Stimulated activated naive CD8-positive, alpha-beta T cell treated with anti-CD3 and anti-CD28 coated beads, Interleukin-15, amount 100 ng/mL, for 72 hours (primary cell): ENCODE measurements around the gene TPH1.
"Not testable (repeated sequence)": the region's sequence is repeated elsewhere in the genome, so short reads cannot be mapped to it uniquely, and the experiment has no call there.

Experiments
- ATAC-seq: fragments of 150-1000 bp; cut with Tn5 transposase; 2 replicates; pipeline ENCODE4 v1.10.0; 2021; ENCODE audit warnings: mild to moderate bottlenecking, moderate library complexity
- DNase-seq, 2 donors: peaks; one replicate each; pipeline ENCODE4 v3.0.0; 2021 to 2022
- H3K27ac Mint-ChIP-seq, 2 donors: one replicate each; pipeline ENCODE4 v1.8.0; 2022; ENCODE audit warnings: mild to moderate bottlenecking in 2 of 2, mixed read lengths in 2 of 2, moderate library complexity in 2 of 2
- H3K27me3 Mint-ChIP-seq: one replicate; pipeline ENCODE4 v1.8.0; 2022; ENCODE audit warnings: mixed read lengths
- H3K4me1 Mint-ChIP-seq: one replicate; pipeline ENCODE4 v1.8.0; 2022; ENCODE audit warnings: mild to moderate bottlenecking, mixed read lengths
- H3K4me3 Mint-ChIP-seq, 2 donors: one replicate each; pipeline ENCODE4 v1.8.0; 2022; ENCODE audit warnings: mild to moderate bottlenecking in 2 of 2, mixed read lengths in 2 of 2, moderate library complexity in 1 of 2
- H3K9me3 Mint-ChIP-seq, 2 donors: one replicate each; pipeline ENCODE4 v1.8.0; 2022; ENCODE audit warnings: mixed read lengths in 2 of 2

Gene TPH1

GRCh38 chr11:18010977-18011586 lies 35.0 kb downstream of the TPH1 start:
- DNase-seq (no peak), ATAC-seq (no peak)
- Mint-ChIP-seq H3K4me3 (no peak overlapping the region), H3K9me3 (no peaks in the 10 kb centered on the region), H3K4me1 (peaks cover 47% of the 10 kb centered on the region), H3K27me3 (no peaks in the 10 kb centered on the region), H3K27ac (no peak overlapping the region)

- Mint-ChIP-seq H3K4me3 (no peak overlapping the region), H3K9me3 (no peaks in the 10 kb centered on the region), H3K27ac (no peak overlapping the region), H3K4me1 (peaks cover 43% of the 10 kb centered on the region), H3K27me3 (no peaks in the 10 kb centered on the region)
- ATAC-seq (no peak), DNase-seq (no peak)
These were observed 35.9 kb downstream of the TPH1 start for GRCh38 chr11:18010121-18010670.

GRCh38 chr11:18005376-18006129 lies 40.5 kb downstream of the TPH1 start:
- ATAC-seq, result no peak
- no peak for DNase-seq
- no peak overlapping the region for H3K27ac Mint-ChIP-seq
- H3K9me3 Mint-ChIP-seq, result no peaks in the 10 kb centered on the region
- H3K4me1 Mint-ChIP-seq, result peaks cover 4% of the 10 kb centered on the region
- no peak overlapping the region for H3K4me3 Mint-ChIP-seq
- H3K27me3 Mint-ChIP-seq, result no peaks in the 10 kb centered on the region

GRCh38 chr11:18001191-18001590 lies 44.9 kb downstream of the TPH1 start:
- Mint-ChIP-seq H3K27me3 (no peaks in the 10 kb centered on the region), H3K4me1 (no peaks in the 10 kb centered on the region), H3K27ac (no peak overlapping the region), H3K4me3 (no peak overlapping the region), H3K9me3 (no peaks in the 10 kb centered on the region)
- DNase-seq (no peak), ATAC-seq (no peak)

DNA sequence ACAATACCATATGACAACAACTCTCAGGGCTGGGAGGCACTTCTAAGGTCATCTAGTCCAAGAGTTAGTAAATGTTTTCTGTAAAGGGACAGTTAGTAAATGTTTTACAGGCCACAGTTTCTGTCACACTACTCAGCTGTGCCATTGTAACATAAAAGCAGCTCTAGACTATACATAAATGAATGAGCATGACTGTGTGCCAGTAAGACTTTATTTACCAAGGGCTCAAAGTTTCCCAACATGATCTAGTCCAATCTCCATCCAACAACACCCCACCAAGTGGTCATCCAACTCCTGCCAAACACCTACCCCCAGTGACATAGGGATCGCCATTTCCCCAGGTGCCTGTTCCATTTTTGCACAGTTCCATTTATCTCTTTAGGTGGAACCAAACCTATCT lies 45.3 kb downstream of the TPH1 start:
- no peak overlapping the region for H3K27ac Mint-ChIP-seq
- no peaks in the 10 kb centered on the region for H3K27me3 Mint-ChIP-seq
- H3K4me1 Mint-ChIP-seq, result no peaks in the 10 kb centered on the region
- DNase-seq (no peak), ATAC-seq (no peak)
- no peaks in the 10 kb centered on the region for H3K9me3 Mint-ChIP-seq
- H3K4me3 Mint-ChIP-seq, result no peak overlapping the region

GRCh38 chr11:18000128-18000527 lies 45.9 kb downstream of the TPH1 start:
- not testable (repeated sequence) for DNase-seq, H3K4me1 Mint-ChIP-seq, H3K9me3 Mint-ChIP-seq, ATAC-seq, H3K27me3 Mint-ChIP-seq, H3K4me3 Mint-ChIP-seq, H3K27ac Mint-ChIP-seq
